K562 (cell line): Measurements from ENCODE around the gene ARHGEF17. TPM values are rescaled to one million over a fixed set of nuclear protein-coding genes. Genes with fewer than 3 reads are reported as not detected.

ENCODE experiments used
- BHLHE40 ChIP-seq: IDR thresholded peaks from 2 replicates; pipeline ENCODE4 v1.6.1; 2011; ENCODE audit warnings: low read length, improper control_type of control experiment
- CBFA2T3 ChIP-seq: fragments of 450-650 bp; IDR thresholded peaks from 2 replicates; pipeline ENCODE4 v1.6.1; 2017
- CBX3 ChIP-seq, 2 experiments: IDR thresholded peaks; 1 replicate in 1 of 2; 2 replicates in 1 of 2; pipeline ENCODE4 v1.6.1; 2012; ENCODE audit warnings: inconsistent platforms in 2 of 2, low read length in 2 of 2, borderline replicate concordance in 1 of 2, control low read depth in 1 of 2
- CHD4 ChIP-seq: fragments of 200-600 bp; sonication (generic); IDR thresholded peaks from 3 replicates; pipeline ENCODE4 v1.6.1; 2012; ENCODE audit warnings: low read depth, mild to moderate bottlenecking, mixed read lengths, low read length, inconsistent platforms; ENCODE audit not compliant: insufficient read depth, insufficient replicate concordance, poor library complexity, severe bottlenecking
- CREM ChIP-seq: IDR thresholded peaks from 2 replicates; pipeline ENCODE4 v1.6.1; 2014; ENCODE audit warnings: antibody characterized with exemption, low read depth
- ETV1 ChIP-seq: fragments of 450-650 bp; conservative IDR thresholded peaks from 2 replicates; pipeline ENCODE4 v1.6.1; 2016; ENCODE audit warnings: missing genetic modification characterization, control low read depth, low read depth, missing compliant biosample characterization
- LEF1 ChIP-seq: fragments of 450-650 bp; IDR thresholded peaks from 2 replicates; pipeline ENCODE4 v1.6.1; 2016; ENCODE audit warnings: mild to moderate bottlenecking
- MYNN ChIP-seq, 2 experiments: sonication (generic); formaldehyde crosslinking in 1 of 2; IDR thresholded peaks; 2 replicates each; pipeline versions ENCODE4 v1.5.0 to v1.6.1; 2016 to 2020; ENCODE audit warnings: antibody characterized with exemption in 1 of 2, missing genetic modification reagents in 1 of 2
- NFE2L1 ChIP-seq: fragments of 450-650 bp; IDR thresholded peaks from 2 replicates; pipeline ENCODE4 v1.6.1; 2016; ENCODE audit warnings: missing genetic modification characterization, low read depth, mild to moderate bottlenecking, missing compliant biosample characterization, moderate library complexity, borderline replicate concordance
- NFIC ChIP-seq: fragments of 450-650 bp; IDR thresholded peaks from 2 replicates; pipeline ENCODE4 v1.6.1; 2017; ENCODE audit warnings: mild to moderate bottlenecking, inconsistent platforms
- NFYB ChIP-seq: IDR thresholded peaks from 2 replicates; pipeline ENCODE4 v1.6.1; 2011; ENCODE audit warnings: mild to moderate bottlenecking, moderate library complexity; ENCODE audit not compliant: insufficient read length; ENCODE audit errors: extremely low read depth
- RB1 ChIP-seq: fragments of 450-650 bp; IDR thresholded peaks from 2 replicates; pipeline ENCODE4 v1.6.1; 2017; ENCODE audit warnings: low read depth, mild to moderate bottlenecking
- RNF219 ChIP-seq: fragments of 250-450 bp; sonication (Bioruptor Pico); IDR thresholded peaks from 2 replicates; pipeline ENCODE4 v1.5.0; 2022; ENCODE audit warnings: mild to moderate bottlenecking
- SIN3A ChIP-seq, 2 experiments: fragments of 150-350 bp in 1 of 2; IDR thresholded peaks; 2 replicates each; pipeline ENCODE4 v1.6.1; 2011 to 2016; ENCODE audit warnings: borderline replicate concordance in 2 of 2, low read depth in 2 of 2, low read length in 2 of 2, mild to moderate bottlenecking in 2 of 2, moderate library complexity in 2 of 2; ENCODE audit not compliant: control insufficient read depth in 1 of 2
- VEZF1 ChIP-seq: fragments of 200-800 bp; sonication (Bioruptor generic); IDR thresholded peaks from 2 replicates; pipeline ENCODE4 v1.6.1; 2017; ENCODE audit warnings: missing genetic modification characterization, missing compliant biosample characterization
- YY1 ChIP-seq, 3 experiments: IDR thresholded peaks; 2 replicates each; pipeline ENCODE4 v1.6.1; 2011; ENCODE audit warnings: low read length in 2 of 3, mild to moderate bottlenecking in 2 of 3, moderate library complexity in 2 of 3, borderline replicate concordance in 1 of 3, control low read depth in 1 of 3, low read depth in 1 of 3; ENCODE audit not compliant: insufficient read depth in 3 of 3, insufficient replicate concordance in 2 of 3, control insufficient read depth in 1 of 3, insufficient read length in 1 of 3; ENCODE audit errors: extremely low read depth in 1 of 3
- ZNF445 ChIP-seq: fragments of 250-450 bp; sonication (Bioruptor Pico); IDR thresholded peaks from 2 replicates; pipeline ENCODE4 v1.4.0; 2020; ENCODE audit warnings: low read depth, mild to moderate bottlenecking, moderate library complexity
- polyA plus RNA-seq, 8 experiments: library from polyadenylated mRNA; depleted of rRNA in 4 of 8; stranded (reverse) in 5 of 8; unstranded in 3 of 8; fragments of >200 nt; fragmentation: Nextera tagmentation in 2 of 8; fragmentation: Illumina TruSeq in 1 of 8; extraction: Ambion mirVana in 2 of 8; extraction: Trizol in 1 of 8; gene quantifications; 2 replicates each; pipeline versions ENCODE4 v1.2.1 to v1.2.3, GENCODE V29; 2011 to 2014; ENCODE audit warnings: inconsistent platforms in 1 of 8, missing spikeins in 1 of 8
- total RNA-seq, 7 experiments: library from RNA; depleted of rRNA in 6 of 7; stranded (reverse); fragments of >200 nt in 6 of 7; fragmentation: Illumina TruSeq in 2 of 7; extraction: Trizol in 2 of 7; gene quantifications; 2 replicates each; pipeline versions ENCODE4 v1.2.1 to v1.2.3, GENCODE V29; 2011 to 2021; ENCODE audit warnings: low replicate concordance in 1 of 7

The ARHGEF17 gene
- total and polyA plus RNA-seq, 9 of the 15 experiments (the other 6 are each of a cell fraction or from before 2014, with no cell fraction given) = 0.04 to 0.68 (median 0.10) TPM; not detected in 2

GRCh38 chr11:73288873-73289707 lies 19.0 kb upstream of the ARHGEF17 start (continued):
- TF ChIP-seq VEZF1 (CRISPR knock-in tag) = peak; percentile 77
- TF ChIP-seq CBX3 (IDR thresholded peaks at IDR 0.05; ENCODE audit: borderline replicate concordance in 1 of 2, low read length in 2 of 2) = peak in 1 of 2 experiments; percentile 13; a peak in 1 of 3 replicates
- TF ChIP-seq NFIC = 0 out of 2 replicates have a peak, but pooled peaks have one; percentile 6
- TF ChIP-seq ZNF445 = no peak
- TF ChIP-seq RB1 = peak; percentile 62; the same call in 1 of the 2 replicates
- peak; percentile 86; the same call in 1 of the 2 replicates for TF ChIP-seq MYNN (IDR thresholded peaks at IDR 0.05)
- no peak for TF ChIP-seq MYNN (CRISPR knock-in tag; IDR thresholded peaks at IDR 0.05)
- no peak for TF ChIP-seq RNF219 (CRISPR knock-in tag)
- TF ChIP-seq BHLHE40 = no peak
- TF ChIP-seq SIN3A (IDR thresholded peaks at IDR 0.05; ENCODE audit: borderline replicate concordance in 2 of 2, control insufficient read depth in 1 of 2, low read depth in 2 of 2, low read length in 2 of 2) = no peak
- peak; percentile 0; the same call in 1 of the 2 replicates for TF ChIP-seq CREM
- peak; percentile 75 for TF ChIP-seq LEF1
- TF ChIP-seq CBFA2T3 = 0 out of 2 replicates have a peak, but pooled peaks have one; percentile 8
- no peak for TF ChIP-seq NFE2L1 (tag)
- TF ChIP-seq NFYB = no peak
- TF ChIP-seq ETV1 (tag) = no peak
- peak in 1 of 3 experiments; percentile 26 for TF ChIP-seq YY1 (IDR thresholded peaks at IDR 0.05; ENCODE audit: borderline replicate concordance in 1 of 3, control insufficient read depth in 1 of 3, extremely low read depth in 1 of 3, insufficient read depth in 3 of 3, insufficient read length in 1 of 3, insufficient replicate concordance in 2 of 3, low read depth in 1 of 3, low read length in 2 of 3)
- TF ChIP-seq CHD4 = no peak
- TF ChIP-seq, all 486 proteins: peak for 46
